HCEC 1CT (cell line): ENCODE data around the gene AMIGO1.

ENCODE experiments used
- DNase-seq: peaks from one replicate; pipeline ENCODE4 v3.0.0-alpha.2; 2017

The AMIGO1 gene

DNA sequence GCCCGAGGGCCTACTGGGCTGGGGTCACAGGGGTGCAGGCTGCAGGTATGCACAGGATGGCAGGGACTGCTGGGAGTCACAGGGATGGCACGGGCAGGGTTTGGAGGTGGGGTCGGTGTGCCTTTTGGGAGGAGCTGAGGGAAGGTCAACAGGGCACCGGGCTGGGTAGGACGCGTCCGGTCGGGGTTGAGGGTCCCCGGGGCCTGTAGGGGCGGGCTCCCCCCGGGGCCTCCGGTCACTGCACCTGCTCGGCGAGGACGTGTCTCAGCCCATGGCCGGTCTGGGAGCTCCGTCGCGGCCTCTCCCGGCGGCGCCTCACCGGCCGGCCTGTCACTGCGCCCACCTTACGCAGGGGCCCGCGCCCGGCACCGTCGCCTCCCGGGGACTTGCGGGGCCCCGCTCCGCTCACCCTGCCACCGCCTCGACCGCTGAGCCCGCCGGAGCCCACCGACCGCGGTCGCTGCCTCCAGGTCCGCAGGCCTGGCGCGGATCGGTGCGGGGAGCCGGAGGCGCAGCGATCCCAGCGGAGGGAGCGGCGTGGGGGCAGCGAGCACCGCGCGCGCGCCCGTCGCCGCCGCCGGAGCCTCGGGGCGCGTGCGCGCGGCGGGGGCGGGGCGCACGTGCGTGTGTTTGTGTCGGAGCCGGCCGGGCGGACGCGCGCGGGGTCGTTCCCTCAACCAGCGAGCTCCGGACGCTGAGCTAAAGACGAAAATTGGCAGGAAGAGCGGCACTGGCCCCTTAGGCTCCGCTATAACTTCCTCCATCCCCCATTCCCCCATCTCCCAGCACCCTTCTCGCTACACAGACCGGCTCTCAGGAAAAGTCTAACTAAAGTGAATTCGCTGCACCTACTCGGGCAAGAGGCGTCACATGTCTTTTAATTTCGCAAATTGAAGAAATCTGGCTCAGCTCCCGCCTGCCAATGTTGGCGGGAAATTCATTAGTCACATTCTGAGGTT is at the start of gene AMIGO1:
AMIGO1 (minus strand) TSS at position 552 of the 959 bp plus-strand sequence. CDS start 815 bp downstream, outside the sequence.
- peak; percentile 20 for DNase-seq

GRCh38 chr1:109557520-109557919 is 48.0 kb upstream of the AMIGO1 start:
- DNase-seq: no peak

DNA sequence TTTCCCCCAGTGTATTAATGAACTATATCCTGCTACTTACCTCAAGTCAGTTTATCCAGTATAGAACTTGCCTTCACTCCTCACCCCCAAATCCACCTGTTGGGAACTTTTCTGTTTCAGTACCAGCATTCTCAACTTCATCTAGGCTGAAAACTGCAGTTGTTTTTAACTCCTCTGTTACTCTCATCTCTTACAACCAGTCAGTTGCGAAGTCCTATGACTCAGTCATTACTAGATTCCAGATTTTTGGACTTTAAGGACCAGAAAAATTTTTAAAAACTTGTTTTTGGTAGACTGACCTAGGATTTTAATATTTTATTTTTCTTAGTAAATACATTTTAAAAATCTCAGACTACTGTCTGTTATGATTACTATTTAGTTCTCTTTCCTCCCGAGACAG is 47.0 kb upstream of the AMIGO1 start:
- DNase-seq: peak; percentile 28

DNA sequence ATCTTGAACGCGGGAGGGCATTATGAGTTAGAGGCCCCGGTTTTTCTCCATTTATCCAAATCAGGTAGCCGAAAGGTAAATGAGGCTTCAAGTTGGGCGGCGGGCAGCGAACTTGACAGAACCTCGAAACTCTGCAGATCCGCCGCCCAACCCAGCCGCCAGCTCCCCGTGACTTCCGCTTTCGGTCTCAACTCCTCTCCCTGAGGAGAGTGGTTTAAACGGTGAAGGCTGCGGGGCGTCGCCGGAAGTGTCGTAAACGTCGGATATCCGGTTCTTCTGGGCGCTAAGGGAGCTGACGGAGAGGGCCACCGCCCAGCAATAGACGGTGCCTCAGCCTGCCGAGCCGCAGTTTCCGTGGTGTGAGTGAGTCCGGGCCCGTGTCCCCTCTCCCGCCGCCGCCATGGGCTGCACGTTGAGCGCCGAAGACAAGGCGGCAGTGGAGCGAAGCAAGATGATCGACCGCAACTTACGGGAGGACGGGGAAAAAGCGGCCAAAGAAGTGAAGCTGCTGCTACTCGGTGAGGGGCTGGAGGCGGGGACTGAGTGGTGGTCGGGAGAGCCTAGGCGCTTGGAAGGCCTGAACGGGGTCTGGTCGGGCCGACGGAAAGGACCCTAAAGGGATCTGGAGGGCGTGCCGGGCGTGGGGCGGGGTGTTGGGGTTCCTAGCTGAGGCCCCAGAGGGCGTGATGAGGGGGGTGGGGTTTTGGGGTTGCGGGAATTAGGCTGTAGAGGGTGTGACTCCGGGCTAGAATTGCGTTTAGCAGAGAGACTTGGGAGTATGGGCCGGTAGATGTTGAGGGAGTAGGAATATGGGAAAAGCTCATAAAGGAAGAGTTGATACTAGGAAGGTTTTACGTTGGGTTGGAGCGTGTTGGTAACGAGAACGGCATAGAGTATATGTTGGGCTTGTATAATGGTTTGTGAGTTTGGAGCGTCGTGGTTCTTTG is 39.1 kb upstream of the AMIGO1 start, which contains the start of gene GNAI3:
GNAI3 (plus strand) TSS at position 295 of the 947 bp plus-strand sequence; CDS start at position 401, 106 bp downstream.
- DNase-seq: peak; percentile 95

DNA sequence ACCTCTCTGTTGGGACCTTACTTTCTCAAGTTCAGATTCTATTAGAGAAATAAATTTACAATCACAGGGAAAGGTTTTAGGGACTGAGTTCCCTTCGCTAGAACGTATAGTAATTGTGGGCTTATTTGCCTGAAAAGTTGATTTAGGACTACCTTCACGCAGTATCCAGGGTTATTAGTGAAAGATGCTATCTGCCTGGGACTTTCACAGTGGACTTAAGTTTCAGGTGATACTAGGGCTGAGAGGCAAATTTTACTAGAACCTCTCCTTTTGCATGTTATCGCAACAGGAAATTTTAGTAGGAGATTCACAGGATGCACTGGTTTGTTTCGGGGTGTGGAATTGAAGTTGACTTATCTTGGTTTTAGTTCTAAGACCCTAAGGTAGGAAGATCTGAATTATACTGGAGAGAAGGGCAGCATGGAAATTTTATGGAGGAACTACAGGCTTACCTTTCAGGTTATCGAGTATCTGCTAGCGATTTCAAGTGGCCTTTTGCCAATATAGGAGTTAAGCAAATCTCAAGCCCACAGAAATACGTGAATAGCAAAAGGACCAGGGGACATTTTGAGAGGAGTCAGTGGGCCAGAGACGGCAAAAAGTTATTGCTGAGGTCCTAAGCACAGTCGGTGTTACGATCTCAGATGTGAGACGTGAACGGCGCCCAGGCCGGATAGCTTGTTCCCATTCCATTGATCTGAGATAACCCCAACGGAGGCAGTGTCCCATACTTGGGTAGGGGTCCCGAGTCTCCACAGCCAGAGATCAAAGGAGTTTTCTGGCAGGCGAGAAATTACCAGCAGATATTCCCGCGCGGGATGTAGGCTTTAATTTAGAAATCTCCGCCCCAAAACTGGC is 38.2 kb upstream of the AMIGO1 start:
- DNase-seq: peak; percentile 11

GRCh38 chr1:109546311-109547109 is 37.0 kb upstream of the AMIGO1 start:
- DNase-seq: peak; percentile 83

GRCh38 chr1:109543988-109544735 is 34.6 kb upstream of the AMIGO1 start:
- no peak for DNase-seq

GRCh38 chr1:109543283-109543987 is 33.9 kb upstream of the AMIGO1 start:
- DNase-seq: no peak

GRCh38 chr1:109542657-109543056 is 33.1 kb upstream of the AMIGO1 start:
- no peak for DNase-seq

- no peak for DNase-seq
Measured at GRCh38 chr1:109541102-109541501, 31.6 kb upstream of the AMIGO1 start.

DNA sequence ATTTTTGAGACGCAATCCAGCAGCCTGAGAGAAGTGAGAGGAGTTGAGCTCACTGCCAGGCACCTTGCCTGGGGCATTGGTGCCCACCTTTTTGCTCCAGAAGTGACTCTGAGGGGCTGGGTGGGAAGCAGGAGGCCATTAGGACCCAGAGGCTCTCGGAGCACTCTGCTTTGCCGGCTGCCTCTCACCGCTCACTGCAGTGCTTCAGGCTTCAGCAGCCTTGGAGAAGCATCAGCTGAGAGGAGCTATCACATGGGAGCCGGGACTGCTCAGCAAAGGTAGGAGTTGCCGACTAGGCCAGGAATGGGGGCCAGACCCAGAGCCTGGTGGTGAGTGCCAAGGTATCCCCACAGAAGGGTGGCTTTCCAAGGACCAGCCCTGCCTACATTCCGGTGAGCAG is 30.1 kb upstream of the AMIGO1 start, which contains the start of gene GPR61:
GPR61 (plus strand) TSS at position 197 of the 400 bp plus-strand sequence. CDS start 3,151 bp downstream, outside the sequence.
- DNase-seq: no peak

GRCh38 chr1:109538827-109539555 is 29.5 kb upstream of the AMIGO1 start:
- DNase-seq: no peak

GRCh38 chr1:109537450-109538178 is 28.1 kb upstream of the AMIGO1 start:
- no peak for DNase-seq

GRCh38 chr1:109535971-109536491 is 26.5 kb upstream of the AMIGO1 start:
- no peak for DNase-seq

- DNase-seq: no peak
Measured at GRCh38 chr1:109535481-109535880, 26.0 kb upstream of the AMIGO1 start.

GRCh38 chr1:109534307-109534858 is 24.9 kb upstream of the AMIGO1 start:
- no peak for DNase-seq

DNA sequence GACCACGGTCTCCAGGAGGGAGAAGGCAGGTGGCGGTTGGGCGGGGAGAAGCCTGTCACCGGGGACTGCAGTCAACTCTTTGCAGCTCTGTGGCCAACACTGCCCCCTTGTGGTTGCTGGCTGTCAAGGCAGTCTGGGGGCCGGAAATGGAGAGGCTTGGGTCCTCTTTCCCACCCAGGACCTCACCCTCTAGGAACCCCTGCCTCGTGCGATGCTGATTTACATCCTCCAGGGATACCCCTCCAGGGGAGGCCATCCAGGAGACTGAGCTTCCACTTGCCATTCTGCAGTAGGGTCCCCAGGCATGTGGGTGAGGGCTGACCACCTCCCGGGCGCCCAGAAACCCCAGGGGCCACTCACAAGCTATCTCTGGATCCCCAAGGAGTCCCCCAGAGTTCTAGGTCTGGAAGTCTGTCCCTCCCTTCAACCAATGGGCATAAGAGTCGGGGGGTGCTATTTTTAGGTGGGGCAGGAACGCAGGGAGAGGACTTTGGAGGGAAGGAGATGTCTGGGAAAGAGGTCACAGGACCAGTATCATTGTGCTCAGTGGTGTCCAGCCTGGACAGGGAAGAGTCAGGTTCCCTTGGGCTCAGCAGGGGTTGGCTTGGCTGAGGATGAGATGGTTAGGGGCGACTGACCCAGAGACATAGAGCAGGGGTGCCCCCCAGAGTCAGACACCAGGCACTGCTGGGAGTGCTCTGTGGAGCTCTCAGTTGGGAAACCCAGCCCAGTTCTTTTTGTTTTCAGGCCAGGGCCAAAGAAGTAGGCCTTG is 23.0 kb upstream of the AMIGO1 start:
- peak; percentile 79 for DNase-seq
